OCI-LY3 (cell line): ENCODE data around the gene ABCB4.

Experiments
- H2AFZ ChIP-seq: fragments of 200-600, 300-600 bp; shearing (Covaris generic); 2 replicates; pipeline ENCODE4 v1.6.0; 2014; ENCODE audit warnings: antibody characterized with exemption, low read depth, low read length
- H3K27ac ChIP-seq: fragments of 200-600, 300-600 bp; sonication (generic); 2 replicates; pipeline ENCODE4 v1.5.1; 2014; ENCODE audit warnings: mild to moderate bottlenecking, low read length, moderate library complexity, mixed read lengths
- H3K27me3 ChIP-seq: fragments of 200-600, 300-600 bp; sonication (generic); 2 replicates; pipeline ENCODE4 v1.6.1; 2014; ENCODE audit warnings: low read depth, low read length, mixed read lengths
- H3K36me3 ChIP-seq: fragments of 200-600, 300-600 bp; sonication (generic); replicated peaks from 2 replicates; pipeline ENCODE3; 2014; ENCODE audit warnings: low read depth, low read length, mixed read lengths
- H3K4me1 ChIP-seq: fragments of 300-600, 200-600 bp; sonication (generic); 2 replicates; pipeline ENCODE4 v1.6.1; 2014; ENCODE audit warnings: low read length, mixed read lengths
- H3K4me2 ChIP-seq: fragments of 200-600, 300-600 bp; sonication (generic); 2 replicates; pipeline ENCODE4 v1.6.1; 2014; ENCODE audit warnings: low read length, mixed read lengths
- H3K4me3 ChIP-seq: fragments of 300-600, 200-600 bp; sonication (generic); 2 replicates; pipeline ENCODE4 v1.5.1; 2014; ENCODE audit warnings: antibody characterized with exemption, mild to moderate bottlenecking, low read length, moderate library complexity
- H3K79me2 ChIP-seq: fragments of 300-600, 200-600 bp; shearing (Covaris generic); 2 replicates; pipeline ENCODE4 v1.6.1; 2014; ENCODE audit warnings: mild to moderate bottlenecking, low read length, mixed read lengths
- H3K9ac ChIP-seq: fragments of 300-600, 200-600 bp; shearing (Covaris generic); 2 replicates; pipeline ENCODE4 v1.6.0; 2014; ENCODE audit warnings: mild to moderate bottlenecking, low read length, moderate library complexity
- H3K9me3 ChIP-seq: fragments of 200-600, 300-600 bp; shearing (Covaris generic); 2 replicates; pipeline ENCODE4 v1.6.1; 2014; ENCODE audit warnings: low read length, mixed read lengths; ENCODE audit not compliant: insufficient read depth
- H4K20me1 ChIP-seq: fragments of 200-600, 300-600 bp; sonication (generic); 2 replicates; pipeline ENCODE4 v1.6.1; 2016; ENCODE audit warnings: low read length, mixed read lengths; ENCODE audit not compliant: insufficient read depth
- EZH2phosphoT487 ChIP-seq: fragments of 200-600 bp; shearing (Covaris generic); IDR thresholded peaks from 2 replicates; pipeline ENCODE4 v1.6.1; 2018; ENCODE audit warnings: antibody characterized with exemption, mixed run types, low read depth
- TF ChIP-seq, protein P1 (sequence below): fragments of 200-600, 300-600 bp; sonication (generic); IDR thresholded peaks from 2 replicates; pipeline ENCODE4 v1.5.1; 2014; ENCODE audit warnings: antibody characterized with exemption, low read length, low read depth

The ABCB4 gene

DNA sequence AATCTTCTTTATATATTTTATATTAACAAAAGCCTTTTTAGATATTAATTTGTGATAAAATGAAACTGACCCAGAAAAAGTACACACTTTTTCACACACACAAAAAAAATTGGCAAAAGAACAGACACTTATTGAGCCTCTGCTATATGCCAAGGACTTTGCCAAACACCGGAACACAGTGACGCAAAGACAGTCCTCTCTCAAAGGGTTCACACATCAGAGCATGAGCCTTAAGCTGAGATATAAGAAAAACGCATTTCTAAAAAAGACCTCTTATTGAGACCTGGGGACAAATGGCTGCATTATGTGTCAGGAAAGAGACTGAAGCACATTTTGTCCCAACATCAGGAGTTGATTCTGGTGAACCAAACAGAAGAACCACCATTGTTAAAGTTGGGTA is 24.0 kb upstream of the ABCB4 start:
- Histone ChIP-seq H3K27ac (no peak overlapping the region), H3K9ac (no peak overlapping the region), H3K4me2 (no peak overlapping the region), H4K20me1 (no peaks in the 10 kb centered on the region), H2AFZ (no peak overlapping the region), H3K79me2 (no peaks in the 10 kb centered on the region), H3K27me3 (no peaks in the 10 kb centered on the region), H3K4me1 (peaks cover 6% of the 10 kb centered on the region; the same call in 1 of the 2 replicates), H3K9me3 (no peaks in the 10 kb centered on the region), H3K36me3 (no peaks in the 10 kb centered on the region), H3K4me3 (no peak overlapping the region)
- TF ChIP-seq EZH2phosphoT487: no peak

DNA sequence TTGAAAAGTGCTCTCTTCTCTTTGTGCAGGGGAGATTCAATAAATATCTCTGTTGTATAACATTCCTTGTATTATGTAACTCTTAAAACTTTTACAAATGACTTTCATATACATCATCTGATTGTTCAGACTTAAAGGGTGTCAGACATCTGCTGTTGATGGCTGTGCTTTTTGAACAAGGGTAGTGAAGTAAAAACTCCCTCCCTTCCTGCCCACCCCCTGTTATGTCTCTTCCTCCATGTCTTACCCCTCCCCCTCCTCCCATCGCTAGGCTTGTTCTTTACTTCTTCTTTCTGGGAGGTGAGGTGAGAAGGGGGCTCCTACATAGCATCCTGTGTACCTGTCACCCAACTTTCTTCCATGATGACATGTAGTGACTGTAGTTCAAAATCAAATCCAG is 23.4 kb upstream of the ABCB4 start:
- H3K79me2 ChIP-seq: no peaks in the 10 kb centered on the region
- no peaks in the 10 kb centered on the region for H3K36me3 ChIP-seq
- no peak overlapping the region for H3K4me2 ChIP-seq
- H3K9me3 ChIP-seq: no peaks in the 10 kb centered on the region
- TF ChIP-seq, protein P1, sequence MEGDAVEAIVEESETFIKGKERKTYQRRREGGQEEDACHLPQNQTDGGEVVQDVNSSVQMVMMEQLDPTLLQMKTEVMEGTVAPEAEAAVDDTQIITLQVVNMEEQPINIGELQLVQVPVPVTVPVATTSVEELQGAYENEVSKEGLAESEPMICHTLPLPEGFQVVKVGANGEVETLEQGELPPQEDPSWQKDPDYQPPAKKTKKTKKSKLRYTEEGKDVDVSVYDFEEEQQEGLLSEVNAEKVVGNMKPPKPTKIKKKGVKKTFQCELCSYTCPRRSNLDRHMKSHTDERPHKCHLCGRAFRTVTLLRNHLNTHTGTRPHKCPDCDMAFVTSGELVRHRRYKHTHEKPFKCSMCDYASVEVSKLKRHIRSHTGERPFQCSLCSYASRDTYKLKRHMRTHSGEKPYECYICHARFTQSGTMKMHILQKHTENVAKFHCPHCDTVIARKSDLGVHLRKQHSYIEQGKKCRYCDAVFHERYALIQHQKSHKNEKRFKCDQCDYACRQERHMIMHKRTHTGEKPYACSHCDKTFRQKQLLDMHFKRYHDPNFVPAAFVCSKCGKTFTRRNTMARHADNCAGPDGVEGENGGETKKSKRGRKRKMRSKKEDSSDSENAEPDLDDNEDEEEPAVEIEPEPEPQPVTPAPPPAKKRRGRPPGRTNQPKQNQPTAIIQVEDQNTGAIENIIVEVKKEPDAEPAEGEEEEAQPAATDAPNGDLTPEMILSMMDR: no peak
- TF ChIP-seq EZH2phosphoT487: no peak
- H3K9ac ChIP-seq: no peak overlapping the region
- H3K4me1 ChIP-seq: peaks cover 6% of the 10 kb centered on the region; the same call in 1 of the 2 replicates
- no peaks in the 10 kb centered on the region for H4K20me1 ChIP-seq
- H3K4me3 ChIP-seq: no peak overlapping the region
- no peaks in the 10 kb centered on the region for H3K27me3 ChIP-seq
- H3K27ac ChIP-seq: no peak overlapping the region
- no peak overlapping the region for H2AFZ ChIP-seq

DNA sequence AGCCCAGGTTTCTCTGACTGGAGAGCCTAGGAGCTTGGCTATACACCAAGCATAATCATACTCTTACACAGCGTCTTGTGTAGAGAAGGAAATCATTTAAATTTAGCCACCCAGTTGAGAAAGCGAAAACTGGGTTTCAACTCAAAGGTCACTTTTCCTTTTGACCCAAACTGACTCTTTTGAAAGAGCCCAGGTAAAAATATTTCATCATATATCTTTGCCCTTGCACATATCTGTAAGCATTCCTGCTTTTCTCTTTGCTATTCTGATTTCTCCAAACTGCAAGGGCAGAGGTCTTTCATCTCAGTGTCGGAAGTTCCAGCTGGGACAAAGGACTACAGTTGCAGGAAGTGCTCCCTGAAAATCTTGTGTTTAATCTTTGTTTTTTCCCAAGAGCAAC is 22.0 kb upstream of the ABCB4 start:
- H3K27me3 ChIP-seq: no peaks in the 10 kb centered on the region
- H3K9me3 ChIP-seq: no peaks in the 10 kb centered on the region
- TF ChIP-seq EZH2phosphoT487: no peak
- TF ChIP-seq, protein P1: no peak
- no peak overlapping the region for H3K9ac ChIP-seq
- H2AFZ ChIP-seq: no peak overlapping the region
- H3K4me3 ChIP-seq: no peak overlapping the region
- H3K79me2 ChIP-seq: no peaks in the 10 kb centered on the region
- no peaks in the 10 kb centered on the region for H4K20me1 ChIP-seq
- no peaks in the 10 kb centered on the region for H3K36me3 ChIP-seq
- H3K4me2 ChIP-seq: no peak overlapping the region
- H3K4me1 ChIP-seq: peaks cover 6% of the 10 kb centered on the region; the same call in 1 of the 2 replicates
- no peak overlapping the region for H3K27ac ChIP-seq

DNA sequence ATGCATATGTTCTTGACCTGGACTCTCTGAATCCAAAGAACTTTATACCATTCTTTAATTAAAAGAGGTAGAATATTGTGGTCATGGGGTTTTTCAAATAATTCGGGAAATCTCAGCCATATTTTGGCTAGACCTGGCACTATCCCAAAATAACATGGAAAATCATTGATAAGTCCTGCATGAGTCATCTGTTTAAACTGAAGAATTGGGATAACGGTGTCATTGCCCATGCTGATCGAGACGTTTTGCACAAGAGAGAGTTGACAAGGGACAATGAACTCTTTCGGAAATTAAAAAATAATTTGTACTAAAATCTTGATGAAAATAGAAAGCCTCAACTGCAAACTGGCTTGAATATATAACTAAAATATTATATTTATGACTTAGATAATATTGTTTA is 19.9 kb upstream of the ABCB4 start:
- Histone ChIP-seq H3K9ac (no peak overlapping the region), H2AFZ (no peak overlapping the region), H3K27me3 (no peaks in the 10 kb centered on the region), H3K79me2 (no peaks in the 10 kb centered on the region), H3K4me3 (no peak overlapping the region), H4K20me1 (no peaks in the 10 kb centered on the region), H3K27ac (no peak overlapping the region), H3K4me2 (no peak overlapping the region), H3K9me3 (no peaks in the 10 kb centered on the region), H3K4me1 (peaks cover 6% of the 10 kb centered on the region; the same call in 1 of the 2 replicates), H3K36me3 (no peaks in the 10 kb centered on the region)
- TF ChIP-seq, protein P1: no peak
- no peak for TF ChIP-seq EZH2phosphoT487

DNA sequence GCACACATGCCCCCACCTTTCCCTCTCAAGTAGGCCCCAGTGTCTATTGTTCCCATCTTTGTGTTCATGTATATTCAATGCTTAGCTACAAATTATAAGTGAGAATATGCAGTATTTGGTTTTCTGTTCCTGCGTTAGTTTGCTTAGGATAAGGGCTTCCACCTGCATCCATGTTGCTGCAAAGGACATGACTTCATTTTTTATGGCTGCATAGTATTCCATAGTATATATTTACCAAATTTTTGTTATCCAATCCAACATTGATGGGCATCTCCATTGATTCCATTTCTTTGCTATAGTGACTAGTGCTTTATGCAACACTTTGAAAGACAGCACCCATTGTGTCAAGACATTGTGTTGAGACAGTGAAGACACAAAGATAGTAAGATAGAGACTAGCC is 19.0 kb upstream of the ABCB4 start:
- no peaks in the 10 kb centered on the region for H3K27me3 ChIP-seq
- H3K36me3 ChIP-seq: no peaks in the 10 kb centered on the region
- H4K20me1 ChIP-seq: no peaks in the 10 kb centered on the region
- no peaks in the 10 kb centered on the region for H3K79me2 ChIP-seq
- TF ChIP-seq, protein P1: no peak
- TF ChIP-seq EZH2phosphoT487: no peak
- H2AFZ ChIP-seq: no peak overlapping the region
- no peaks in the 10 kb centered on the region for H3K9me3 ChIP-seq
- peaks cover 6% of the 10 kb centered on the region; the same call in 1 of the 2 replicates for H3K4me1 ChIP-seq
- H3K9ac ChIP-seq: no peak overlapping the region
- H3K4me2 ChIP-seq: no peak overlapping the region
- H3K27ac ChIP-seq: no peak overlapping the region
- no peak overlapping the region for H3K4me3 ChIP-seq
